HL-60 (cell line): Measurements from ENCODE around the gene SERPINB7.

Source experiments
- CTCF ChIP-seq: IDR thresholded peaks from one replicate; pipeline ENCODE4 v1.5.1; 2011; ENCODE audit warnings: low read length, control low read depth, inconsistent platforms; ENCODE audit not compliant: insufficient read depth
- TF ChIP-seq, protein P1 (sequence below): IDR thresholded peaks from 2 replicates; pipeline ENCODE4 v1.6.1; 2012; ENCODE audit warnings: low read depth; ENCODE audit not compliant: insufficient replicate concordance

- TF ChIP-seq CTCF, result no peak
- TF ChIP-seq, protein P1, sequence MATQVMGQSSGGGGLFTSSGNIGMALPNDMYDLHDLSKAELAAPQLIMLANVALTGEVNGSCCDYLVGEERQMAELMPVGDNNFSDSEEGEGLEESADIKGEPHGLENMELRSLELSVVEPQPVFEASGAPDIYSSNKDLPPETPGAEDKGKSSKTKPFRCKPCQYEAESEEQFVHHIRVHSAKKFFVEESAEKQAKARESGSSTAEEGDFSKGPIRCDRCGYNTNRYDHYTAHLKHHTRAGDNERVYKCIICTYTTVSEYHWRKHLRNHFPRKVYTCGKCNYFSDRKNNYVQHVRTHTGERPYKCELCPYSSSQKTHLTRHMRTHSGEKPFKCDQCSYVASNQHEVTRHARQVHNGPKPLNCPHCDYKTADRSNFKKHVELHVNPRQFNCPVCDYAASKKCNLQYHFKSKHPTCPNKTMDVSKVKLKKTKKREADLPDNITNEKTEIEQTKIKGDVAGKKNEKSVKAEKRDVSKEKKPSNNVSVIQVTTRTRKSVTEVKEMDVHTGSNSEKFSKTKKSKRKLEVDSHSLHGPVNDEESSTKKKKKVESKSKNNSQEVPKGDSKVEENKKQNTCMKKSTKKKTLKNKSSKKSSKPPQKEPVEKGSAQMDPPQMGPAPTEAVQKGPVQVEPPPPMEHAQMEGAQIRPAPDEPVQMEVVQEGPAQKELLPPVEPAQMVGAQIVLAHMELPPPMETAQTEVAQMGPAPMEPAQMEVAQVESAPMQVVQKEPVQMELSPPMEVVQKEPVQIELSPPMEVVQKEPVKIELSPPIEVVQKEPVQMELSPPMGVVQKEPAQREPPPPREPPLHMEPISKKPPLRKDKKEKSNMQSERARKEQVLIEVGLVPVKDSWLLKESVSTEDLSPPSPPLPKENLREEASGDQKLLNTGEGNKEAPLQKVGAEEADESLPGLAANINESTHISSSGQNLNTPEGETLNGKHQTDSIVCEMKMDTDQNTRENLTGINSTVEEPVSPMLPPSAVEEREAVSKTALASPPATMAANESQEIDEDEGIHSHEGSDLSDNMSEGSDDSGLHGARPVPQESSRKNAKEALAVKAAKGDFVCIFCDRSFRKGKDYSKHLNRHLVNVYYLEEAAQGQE, result no peak
Measured at GRCh38 chr18:63824220-63824525, 49.0 kb downstream of the SERPINB7 start.
